DOHH2 (cell line): ENCODE results near the gene RAB22A.

Experiments
- H3F3A ChIP-seq: fragments of 200-600 bp; sonication (generic), shearing (Covaris generic); 2 replicates; pipeline ENCODE4 v1.6.0; 2016; ENCODE audit warnings: antibody characterized with exemption, mild to moderate bottlenecking; ENCODE audit not compliant: control insufficient read depth, insufficient read depth
- H3K27ac ChIP-seq: fragments of 200-600 bp; sonication (generic); 2 replicates; pipeline ENCODE4 v1.5.1; 2014; ENCODE audit warnings: low read depth, mild to moderate bottlenecking, low read length, moderate library complexity
- H3K27me3 ChIP-seq: fragments of 200-600 bp; sonication (generic); 2 replicates; pipeline ENCODE4 v1.6.1; 2014; ENCODE audit warnings: mild to moderate bottlenecking, low read length, mixed read lengths; ENCODE audit not compliant: control insufficient read depth
- H3K36me3 ChIP-seq: fragments of 200-600 bp; sonication (generic); 2 replicates; pipeline ENCODE4 v1.6.1; 2014; ENCODE audit warnings: mild to moderate bottlenecking, low read length, moderate library complexity, mixed read lengths; ENCODE audit not compliant: control insufficient read depth
- H3K4me1 ChIP-seq: fragments of 200-600 bp; sonication (generic); 2 replicates; pipeline ENCODE4 v1.6.1; 2014; ENCODE audit warnings: mild to moderate bottlenecking, low read length, mixed read lengths; ENCODE audit not compliant: control insufficient read depth
- H3K4me2 ChIP-seq: fragments of 200-600 bp; sonication (generic); 2 replicates; pipeline ENCODE4 v1.6.0; 2014; ENCODE audit warnings: mild to moderate bottlenecking, low read length, moderate library complexity
- H3K4me3 ChIP-seq: fragments of 200-600 bp; sonication (generic); 2 replicates; pipeline ENCODE4 v1.5.1; 2014; ENCODE audit warnings: mild to moderate bottlenecking, low read length, mixed read lengths
- H3K79me2 ChIP-seq: fragments of 200-600 bp; sonication (generic); 2 replicates; pipeline ENCODE4 v1.6.1; 2014; ENCODE audit warnings: mild to moderate bottlenecking, low read length, mixed read lengths; ENCODE audit not compliant: control insufficient read depth
- H3K9me2 ChIP-seq: fragments of 200-600 bp; sonication (generic); replicated peaks from 2 replicates; pipeline ENCODE4 v1.6.1; 2014; ENCODE audit warnings: mild to moderate bottlenecking, low read length, mixed read lengths; ENCODE audit not compliant: control insufficient read depth
- H3K9me3 ChIP-seq: fragments of 200-600 bp; sonication (generic); 2 replicates; pipeline ENCODE4 v1.6.1; 2014; ENCODE audit warnings: antibody characterized with exemption, low read length, mixed read lengths; ENCODE audit not compliant: control insufficient read depth, insufficient read depth
- H4K20me1 ChIP-seq: fragments of 200-600 bp; sonication (generic); 2 replicates; pipeline ENCODE4 v1.6.0; 2014; ENCODE audit warnings: low read depth, mild to moderate bottlenecking, antibody characterized with exemption, low read length, moderate library complexity; ENCODE audit not compliant: control insufficient read depth, insufficient read depth
- CTCF ChIP-seq: fragments of 200-600 bp; sonication (generic); IDR thresholded peaks from one replicate; pipeline ENCODE4 v1.5.1; 2014; ENCODE audit warnings: antibody characterized with exemption, mild to moderate bottlenecking, low read depth, low read length; ENCODE audit not compliant: poor library complexity, severe bottlenecking
- EZH2phosphoT487 ChIP-seq: fragments of 200-600 bp; sonication (generic); IDR thresholded peaks from 2 replicates; pipeline ENCODE4 v1.6.1; 2017; ENCODE audit warnings: borderline replicate concordance, mild to moderate bottlenecking, antibody characterized with exemption, low read length, moderate library complexity, mixed read lengths

RAB22A gene

DNA sequence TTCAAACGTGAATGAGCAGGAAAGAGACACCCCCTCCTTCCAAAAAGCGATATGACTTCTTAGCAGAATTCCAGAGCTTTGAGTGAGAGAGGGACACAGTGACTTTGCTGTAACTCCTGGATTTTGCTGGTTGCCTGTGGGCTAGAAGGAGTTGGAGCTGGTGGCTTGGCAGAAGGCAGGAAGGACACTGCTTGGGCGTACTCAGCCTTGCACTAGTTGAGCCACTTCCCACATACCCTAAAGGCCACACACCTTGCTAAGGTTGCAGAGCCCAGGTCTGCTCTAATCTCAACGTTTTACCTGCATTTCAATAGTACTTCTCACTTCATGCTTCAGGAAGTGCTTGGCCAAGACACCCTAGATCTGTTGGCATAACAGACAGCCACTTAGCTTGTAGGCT is 30.6 kb downstream of the RAB22A start:
- peaks cover 25% of the 10 kb centered on the region for H3K79me2 ChIP-seq
- no peak for TF ChIP-seq EZH2phosphoT487
- no peak for TF ChIP-seq CTCF

DNA sequence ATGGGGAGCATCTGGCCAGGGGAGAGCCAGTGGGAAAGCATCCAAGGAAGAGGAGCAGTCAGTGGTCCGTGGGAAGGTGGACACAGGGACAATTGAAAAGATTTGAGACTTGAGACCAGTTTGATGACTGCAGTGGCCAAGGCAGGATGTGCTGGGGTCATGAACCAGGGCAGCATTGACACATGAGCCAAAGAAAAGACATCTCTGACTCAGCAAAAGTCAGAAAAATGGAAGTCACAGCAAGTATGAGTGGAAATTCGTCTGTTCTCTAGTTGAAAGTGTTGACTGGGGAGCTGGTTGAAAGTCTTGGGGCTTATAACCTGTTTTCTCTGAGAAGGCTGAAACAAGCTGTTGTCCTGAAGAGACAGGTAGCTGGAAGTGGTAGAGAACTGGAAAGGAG is 31.3 kb downstream of the RAB22A start:
- no peaks in the 10 kb centered on the region for H4K20me1 ChIP-seq

More for the DNA sequence above, 30.6 kb downstream of the RAB22A start:
- Histone ChIP-seq H3K4me1 (no peaks in the 10 kb centered on the region), H4K20me1 (no peaks in the 10 kb centered on the region), H3K27me3 (no peaks in the 10 kb centered on the region), H3K4me3 (no peak overlapping the region), H3K4me2 (no peak overlapping the region), H3K36me3 (peaks cover 7% of the 10 kb centered on the region; the same call in 1 of the 2 replicates), H3K9me2 (no peaks in the 10 kb centered on the region), H3K27ac (no peak overlapping the region), H3F3A (no peaks in the 10 kb centered on the region), H3K9me3 (no peaks in the 10 kb centered on the region)

GRCh38 chr20:58342104-58342945 is 32.8 kb downstream of the RAB22A start:
- no peaks in the 10 kb centered on the region for H3K4me1 ChIP-seq
- H3K27me3 ChIP-seq = no peaks in the 10 kb centered on the region
- no peaks in the 10 kb centered on the region for H3F3A ChIP-seq
- H3K27ac ChIP-seq = no peak overlapping the region
- H3K4me2 ChIP-seq = no peak overlapping the region
- H4K20me1 ChIP-seq = no peaks in the 10 kb centered on the region
- H3K9me3 ChIP-seq = no peaks in the 10 kb centered on the region
- no peak overlapping the region for H3K4me3 ChIP-seq
- TF ChIP-seq CTCF (no peak), EZH2phosphoT487 (no peak)
- H3K36me3 ChIP-seq = peaks cover 24% of the 10 kb centered on the region
- H3K79me2 ChIP-seq = peaks cover 17% of the 10 kb centered on the region
- H3K9me2 ChIP-seq = no peaks in the 10 kb centered on the region

More for the DNA sequence above, 31.3 kb downstream of the RAB22A start:
- H3K9me3 ChIP-seq = no peaks in the 10 kb centered on the region
- no peak overlapping the region for H3K4me3 ChIP-seq
- H3K79me2 ChIP-seq = peaks cover 25% of the 10 kb centered on the region
- H3K9me2 ChIP-seq = no peaks in the 10 kb centered on the region
- H3K4me2 ChIP-seq = no peak overlapping the region
- no peak overlapping the region for H3K27ac ChIP-seq
- no peak for TF ChIP-seq EZH2phosphoT487
- no peak for TF ChIP-seq CTCF
- peaks cover 14% of the 10 kb centered on the region; the same call in 1 of the 2 replicates for H3K36me3 ChIP-seq
- no peaks in the 10 kb centered on the region for H3F3A ChIP-seq
- no peaks in the 10 kb centered on the region for H3K4me1 ChIP-seq
- no peaks in the 10 kb centered on the region for H3K27me3 ChIP-seq
